Epithelial cell of umbilical artery (primary cell): Measurements from ENCODE around the gene TTLL7. TPM values are rescaled to one million over a fixed set of nuclear protein-coding genes. Genes with fewer than 3 reads are reported as not detected.

Experiments
- total RNA-seq: library from RNA; depleted of rRNA; stranded (reverse); fragments of >200 nt; gene quantifications from 2 replicates; pipeline ENCODE4 v1.2.3, GENCODE V29; 2014

TTLL7 gene, protein sequence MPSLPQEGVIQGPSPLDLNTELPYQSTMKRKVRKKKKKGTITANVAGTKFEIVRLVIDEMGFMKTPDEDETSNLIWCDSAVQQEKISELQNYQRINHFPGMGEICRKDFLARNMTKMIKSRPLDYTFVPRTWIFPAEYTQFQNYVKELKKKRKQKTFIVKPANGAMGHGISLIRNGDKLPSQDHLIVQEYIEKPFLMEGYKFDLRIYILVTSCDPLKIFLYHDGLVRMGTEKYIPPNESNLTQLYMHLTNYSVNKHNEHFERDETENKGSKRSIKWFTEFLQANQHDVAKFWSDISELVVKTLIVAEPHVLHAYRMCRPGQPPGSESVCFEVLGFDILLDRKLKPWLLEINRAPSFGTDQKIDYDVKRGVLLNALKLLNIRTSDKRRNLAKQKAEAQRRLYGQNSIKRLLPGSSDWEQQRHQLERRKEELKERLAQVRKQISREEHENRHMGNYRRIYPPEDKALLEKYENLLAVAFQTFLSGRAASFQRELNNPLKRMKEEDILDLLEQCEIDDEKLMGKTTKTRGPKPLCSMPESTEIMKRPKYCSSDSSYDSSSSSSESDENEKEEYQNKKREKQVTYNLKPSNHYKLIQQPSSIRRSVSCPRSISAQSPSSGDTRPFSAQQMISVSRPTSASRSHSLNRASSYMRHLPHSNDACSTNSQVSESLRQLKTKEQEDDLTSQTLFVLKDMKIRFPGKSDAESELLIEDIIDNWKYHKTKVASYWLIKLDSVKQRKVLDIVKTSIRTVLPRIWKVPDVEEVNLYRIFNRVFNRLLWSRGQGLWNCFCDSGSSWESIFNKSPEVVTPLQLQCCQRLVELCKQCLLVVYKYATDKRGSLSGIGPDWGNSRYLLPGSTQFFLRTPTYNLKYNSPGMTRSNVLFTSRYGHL
- 1.9 and 2.7 TPM in 2 replicates for total RNA-seq

GRCh38 chr1:83998498-83999315, at the start of gene TTLL7:
Gene TTLL7 (minus strand): TSS chr1:83999132. CDS start chr1:83952211, 46,921 bp downstream.

Other genes starting within 250 kb of the TTLL7 start
- gene PRKACB, start 145.1 kb upstream of the TTLL7 start, total RNA-seq: 86.4 and 101 TPM in 2 replicates